H1 (cell line): Measurements from ENCODE around the gene PPM1L. TPM values are rescaled to one million over a fixed set of nuclear protein-coding genes. Genes with fewer than 3 reads are reported as not detected.

ENCODE experiments used
- CHD1 ChIP-seq: IDR thresholded peaks from 2 replicates; pipeline ENCODE4 v1.6.1; 2012; ENCODE audit warnings: low read depth, low read length, improper control_type of control experiment
- SAP30 ChIP-seq: fragments of 300-600 bp; sonication (generic); IDR thresholded peaks from 2 replicates; pipeline ENCODE4 v1.7.1; 2012; ENCODE audit warnings: low read length, moderate library complexity, mild to moderate bottlenecking, inconsistent platforms; ENCODE audit not compliant: insufficient read depth, insufficient replicate concordance
- SP2 ChIP-seq: IDR thresholded peaks from 2 replicates; pipeline ENCODE4 v1.6.1; 2012; ENCODE audit warnings: mild to moderate bottlenecking, low read length, inconsistent platforms
- polyA plus RNA-seq, 7 experiments: library from polyadenylated mRNA; depleted of rRNA in 3 of 7; stranded (reverse) in 5 of 7; unstranded in 2 of 7; fragments of >200 nt in 5 of 7; fragments of 200-250 nt in 2 of 7; gene quantifications; 1 replicate in 5 of 7; 2 replicates in 1 of 7; 4 replicates in 1 of 7; pipeline versions ENCODE4 v1.2.1 to v1.2.3, GENCODE V29; 2011 to 2013; ENCODE audit warnings: missing spikeins in 2 of 7, mixed read lengths in 2 of 7
- total RNA-seq: library from RNA; stranded (reverse); fragmentation: NEBNext Ultra II Directional; extraction: Animal tissue kit (Norgen Biotek cat#: 25700); gene quantifications from 2 replicates; pipeline ENCODE4 v1.2.1, GENCODE V29; 2021

PPM1L gene
- total and polyA plus RNA-seq, 2 of the 8 experiments (the other 6 are each of a cell fraction or from before 2014, with no cell fraction given) = 2.8 to 18.1 TPM

GRCh38 chr3:161064413-161064812 is 308.4 kb downstream of the PPM1L start (continued):
- no peak for TF ChIP-seq SP2
- TF ChIP-seq CHD1 = no peak
- TF ChIP-seq SAP30 = no peak
